SK-N-MC (cell line): Measurements from ENCODE around the gene TMEM255A.

Source experiments
- EZH2 ChIP-seq: fragments of 200-600 bp; sonication (generic); IDR thresholded peaks from one replicate; pipeline ENCODE4 v1.6.1; 2017; ENCODE audit warnings: antibody characterized with exemption
- POLR2AphosphoS5 ChIP-seq: IDR thresholded peaks from 2 replicates; pipeline ENCODE4 v1.6.1; 2012; ENCODE audit warnings: mild to moderate bottlenecking, low read depth, low read length, borderline replicate concordance

DNA sequence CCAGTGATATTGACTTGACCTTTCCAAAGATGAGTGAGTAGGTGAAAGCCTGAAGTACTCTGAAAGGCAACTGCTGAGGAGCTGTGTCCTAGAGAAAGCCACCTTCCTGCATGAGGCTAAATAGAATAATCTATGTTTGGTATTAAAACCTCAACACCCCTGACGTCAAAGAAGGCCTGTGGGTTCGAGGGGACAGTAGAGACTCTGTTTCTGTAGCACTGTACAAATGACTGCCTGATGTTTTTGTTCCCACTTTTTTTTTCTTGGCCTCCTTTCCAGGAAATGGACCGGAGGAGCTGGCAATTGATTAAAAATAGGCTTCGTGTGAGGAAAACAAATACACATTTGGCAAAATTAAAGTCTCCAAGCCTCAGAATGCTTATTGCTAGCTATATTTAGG is 29.5 kb downstream of the TMEM255A start:
- TF ChIP-seq POLR2AphosphoS5 (no peak), EZH2 (no peak)
